ENCODE results near the gene TNFRSF4. TPM values are rescaled to one million over a fixed set of nuclear protein-coding genes. Genes with fewer than 3 reads are reported as not detected.
"Not testable (repeated sequence)": the region's sequence is repeated elsewhere in the genome, so short reads cannot be mapped to it uniquely, and the experiment has no call there.

The TNFRSF4 gene
- total and polyA plus RNA-seq, 7 experiments from 2014 or later = 0.49 to 192 (median 1.5) TPM

DNA sequence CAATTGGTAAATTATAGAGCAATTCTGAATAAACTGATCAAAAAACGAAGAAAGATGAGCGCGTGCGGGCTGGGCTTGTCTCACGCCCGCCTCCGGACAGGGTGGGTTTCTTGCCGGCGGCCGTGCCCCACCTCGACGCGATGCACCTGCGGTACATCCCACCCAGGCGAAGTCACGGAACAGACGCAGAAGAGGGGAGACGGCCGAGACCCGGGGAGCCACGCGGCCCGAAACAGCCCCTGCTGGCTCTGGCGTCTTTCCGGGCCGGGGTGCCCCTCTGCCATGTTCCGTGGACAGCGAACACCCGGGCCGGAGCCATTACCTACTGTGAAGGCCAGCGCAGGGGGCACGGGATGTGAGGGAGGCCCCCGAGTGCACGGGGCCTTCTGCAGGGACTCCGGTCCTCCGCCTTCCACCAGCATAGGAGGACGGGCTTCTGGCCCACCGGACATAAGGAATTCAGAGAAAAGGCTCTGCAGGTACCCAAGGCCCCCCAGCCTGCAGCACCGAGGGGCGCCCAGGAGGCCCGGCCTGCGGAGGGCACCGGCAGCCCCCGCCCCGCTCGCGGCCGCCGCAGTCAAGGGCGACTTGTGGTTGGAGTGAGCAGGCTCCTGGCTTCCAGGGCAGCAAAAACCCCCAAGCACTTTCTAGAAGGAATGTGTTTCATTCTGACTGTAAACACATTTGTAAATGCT is 40.2 kb upstream of the TNFRSF4 start:
- Histone ChIP-seq H3K27ac (ENCODE audit: low read depth, low read length) (no peak overlapping the region), H3K27me3 (ENCODE audit: control insufficient read depth in 2 of 2, insufficient read depth in 2 of 2, low read length in 2 of 2) (no peaks in the 10 kb centered on the region), H3K4me3 (ENCODE audit: low read length) (no peak overlapping the region), H3K4me1 (ENCODE audit: control insufficient read depth in 2 of 2, insufficient read depth in 2 of 2, low read length in 2 of 2) (peaks cover 10 to 12% of the 10 kb centered on the region in 2 donors), H3K36me3 (ENCODE audit: control insufficient read depth in 2 of 3, insufficient read depth in 3 of 3, low read length in 3 of 3) (peaks cover 0 to 42% (median 0%) of the 10 kb centered on the region in 3 experiments), H3K9me3 (ENCODE audit: control insufficient read depth in 2 of 3, low read length in 3 of 3) (no peaks in the 10 kb centered on the region)
- Mint-ChIP-seq H3K9me3 (no peaks in the 10 kb centered on the region), H3K27me3 (no peaks in the 10 kb centered on the region), H3K4me1 (peaks cover 10 to 29% (median 15%) of the 10 kb centered on the region in 7 donors), H3K4me3 (no peak overlapping the region), H3K27ac (peak overlapping the region in 1 of 9 donors; percentile 44), H3K36me3 (peaks cover 4 to 20% (median 7%) of the 10 kb centered on the region in 5 donors)
- ChIA-PET CTCF (no interaction called here), POLR2A (no interaction called here)
- no peak for ATAC-seq
- no peak for DNase-seq
- intact Hi-C loops (cut with micrococcal nuclease) = loop anchor here in 1 of 2 donors (5.0 kb wide), 1 partner anchor 53 kb away; the partner anchor contains the start of genes ACAP3 and PUSL1

DNA sequence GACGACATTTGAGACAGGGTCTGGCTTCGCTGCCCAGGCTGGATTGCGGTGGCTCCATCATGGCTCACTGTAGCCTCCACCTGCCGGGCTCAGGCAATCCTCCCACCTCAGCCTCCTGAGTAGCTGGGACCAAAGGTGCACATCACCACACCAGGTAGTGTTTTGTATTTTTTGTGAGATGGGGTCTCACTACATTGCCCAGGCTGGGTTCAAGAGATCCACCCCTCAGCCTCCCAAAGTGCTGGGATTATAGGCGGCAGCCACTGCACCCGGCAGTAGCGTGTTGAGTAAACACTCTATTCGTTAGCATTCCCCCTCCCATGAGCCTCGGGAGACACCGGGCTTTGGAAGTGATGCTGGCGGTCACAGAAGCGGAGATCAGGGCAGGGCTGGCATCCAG is 39.4 kb upstream of the TNFRSF4 start:
- no peak for DNase-seq
- Mint-ChIP-seq H3K4me3 (peak overlapping the region in 1 of 10 donors; percentile 6), H3K9me3 (no peaks in the 10 kb centered on the region), H3K27me3 (no peaks in the 10 kb centered on the region), H3K36me3 (peaks cover 4 to 20% (median 7%) of the 10 kb centered on the region in 5 donors), H3K27ac (peak overlapping the region in 4 of 9 donors; percentile 16 to 82 (median 62)), H3K4me1 (peaks cover 8 to 29% (median 15%) of the 10 kb centered on the region in 7 donors)
- H3K4me1 ChIP-seq (ENCODE audit: control insufficient read depth in 2 of 2, insufficient read depth in 2 of 2, low read length in 2 of 2) = peaks cover 10 to 12% of the 10 kb centered on the region in 2 donors
- H3K4me3 ChIP-seq (ENCODE audit: low read length) = no peak overlapping the region
- ATAC-seq = no peak
- H3K36me3 ChIP-seq (ENCODE audit: control insufficient read depth in 2 of 3, insufficient read depth in 3 of 3, low read length in 3 of 3) = peaks cover 0 to 38% (median 0%) of the 10 kb centered on the region in 3 experiments
- ChIA-PET CTCF (no interaction called here), POLR2A (no interaction called here)
- no peak overlapping the region for H3K27ac ChIP-seq (ENCODE audit: low read depth, low read length)
- intact Hi-C loops (cut with micrococcal nuclease) = loop anchor here in 1 of 2 donors (5.0 kb wide), 1 partner anchor 54 kb away; the partner anchor contains the start of genes ACAP3 and PUSL1
- H3K27me3 ChIP-seq (ENCODE audit: control insufficient read depth in 2 of 2, insufficient read depth in 2 of 2, low read length in 2 of 2) = no peaks in the 10 kb centered on the region
- no peaks in the 10 kb centered on the region for H3K9me3 ChIP-seq (ENCODE audit: control insufficient read depth in 2 of 3, low read length in 3 of 3)

DNA sequence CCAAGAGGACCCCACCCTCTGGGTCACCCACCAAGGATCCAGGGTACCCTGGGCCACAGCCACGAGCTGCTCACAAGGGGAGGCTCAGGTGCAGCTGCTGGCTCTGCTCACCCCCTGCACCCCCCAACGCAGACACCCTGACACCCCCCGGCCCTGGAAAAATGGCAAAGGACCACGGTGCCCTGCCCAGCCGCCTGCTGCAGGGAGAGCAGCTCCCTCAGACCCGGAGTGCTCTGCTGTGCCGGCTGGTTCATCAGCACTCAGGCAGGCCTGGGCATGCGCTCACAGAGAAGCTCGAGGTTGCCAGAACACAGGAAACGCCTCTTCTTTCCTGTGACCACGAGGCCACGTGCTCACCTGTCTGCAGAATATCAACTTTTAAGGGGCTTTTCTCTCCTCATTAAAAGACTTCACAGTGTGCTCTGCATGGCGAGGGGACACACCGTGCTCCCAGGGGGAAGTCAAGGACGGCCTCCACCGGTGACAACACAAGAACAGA is 36.9 kb upstream of the TNFRSF4 start:
- Histone ChIP-seq H3K27ac (ENCODE audit: low read depth, low read length) (peak overlapping the region; percentile 69), H3K9me3 (ENCODE audit: control insufficient read depth in 2 of 3, low read length in 3 of 3) (no peaks in the 10 kb centered on the region), H3K36me3 (ENCODE audit: control insufficient read depth in 2 of 3, insufficient read depth in 3 of 3, low read length in 3 of 3) (peaks cover 0 to 28% (median 0%) of the 10 kb centered on the region in 3 experiments), H3K4me1 (ENCODE audit: control insufficient read depth in 2 of 2, insufficient read depth in 2 of 2, low read length in 2 of 2) (peaks cover 10 to 12% of the 10 kb centered on the region in 2 donors), H3K4me3 (ENCODE audit: low read length) (peak overlapping the region; percentile 14), H3K27me3 (ENCODE audit: control insufficient read depth in 2 of 2, insufficient read depth in 2 of 2, low read length in 2 of 2) (no peaks in the 10 kb centered on the region)
- Mint-ChIP-seq H3K27me3 (peaks cover 0 to 3% (median 0%) of the 10 kb centered on the region in 5 donors), H3K4me1 (peaks cover 4 to 29% (median 11%) of the 10 kb centered on the region in 7 donors), H3K4me3 (peak overlapping the region; percentile 33 to 82 (median 74)), H3K27ac (peak overlapping the region; percentile 40 to 96 (median 91)), H3K36me3 (peaks cover 0 to 15% (median 6%) of the 10 kb centered on the region in 5 donors), H3K9me3 (no peaks in the 10 kb centered on the region)
- DNase-seq = peak in 8 of 9 donors; percentile 39 to 79 (median 67)
- ChIA-PET POLR2A (interaction anchor here (0.9 to 1.4 kb wide), 6 partner anchors 10 to 363 kb away, joined by 3 to 7 read pairs (median 3); partner anchors contain the start of genes B3GALT6, SDF4 and UBE2J2), CTCF (interaction anchor here (0.9 to 1.6 kb wide), 4 partner anchors 40 to 129 kb away, joined by 3 to 10 read pairs (median 4); no protein-coding TSS in a partner anchor)
- peak; percentile 95 for ATAC-seq
- intact Hi-C loops (cut with micrococcal nuclease) = loop anchor here (1.0 to 5.0 kb wide), 4 partner anchors 20 to 129 kb away; partner anchors contain the start of genes ACAP3 (in 1 of the 2), PUSL1 (in 1 of the 2) and UBE2J2 (in 1 of the 2)

DNA sequence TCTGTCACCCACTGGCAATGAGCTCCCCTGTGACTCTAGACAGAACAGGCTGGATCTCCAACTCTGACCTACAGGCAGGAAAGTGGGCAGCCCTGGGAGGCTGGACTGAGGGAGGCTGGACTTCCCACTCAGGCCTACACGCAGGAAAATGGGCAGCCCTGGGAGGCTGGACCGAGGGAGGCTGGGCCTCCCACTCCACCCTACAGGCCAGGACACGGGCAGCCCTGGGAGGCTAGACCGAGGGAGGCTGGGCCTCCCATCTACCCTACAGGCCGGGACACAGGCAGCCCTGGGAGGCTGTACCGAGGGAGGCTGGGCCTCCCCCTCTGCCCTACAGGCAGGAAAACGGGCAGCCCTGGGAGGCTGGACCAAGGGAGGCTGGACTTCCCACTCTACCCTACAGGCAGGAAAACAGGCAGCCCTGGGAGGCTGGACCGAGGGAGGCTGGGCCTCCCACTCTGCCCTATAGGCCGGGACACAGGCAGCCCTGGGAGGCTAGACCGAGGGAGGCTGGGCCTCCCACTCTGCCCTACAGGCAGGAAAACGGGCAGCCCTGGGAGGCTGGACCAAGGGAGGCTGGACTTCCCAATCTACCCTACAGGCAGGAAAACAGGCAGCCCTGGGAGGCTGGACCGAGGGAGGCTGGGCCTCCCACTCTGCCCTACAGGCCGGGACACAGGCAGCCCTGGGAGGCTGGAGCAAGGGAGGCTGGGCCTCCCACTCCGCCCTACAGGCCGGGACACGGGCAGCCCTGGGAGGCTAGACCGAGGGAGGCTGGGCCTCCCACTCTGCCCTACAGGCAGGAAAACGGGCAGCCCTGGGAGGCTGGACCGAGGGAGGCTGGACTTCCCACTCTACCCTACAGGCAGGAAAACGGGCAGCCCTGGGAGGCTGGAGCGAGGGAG is 34.3 kb upstream of the TNFRSF4 start:
- H3K4me3 ChIP-seq (ENCODE audit: low read length); ATAC-seq; intact Hi-C loops (cut with micrococcal nuclease); H3K36me3 Mint-ChIP-seq; DNase-seq; H3K9me3 ChIP-seq (ENCODE audit: control insufficient read depth in 2 of 3, low read length in 3 of 3); H3K27me3 Mint-ChIP-seq; H3K27me3 ChIP-seq (ENCODE audit: control insufficient read depth in 2 of 2, insufficient read depth in 2 of 2, low read length in 2 of 2); H3K9me3 Mint-ChIP-seq; CTCF ChIA-PET; H3K4me3 Mint-ChIP-seq; H3K27ac Mint-ChIP-seq; H3K36me3 ChIP-seq (ENCODE audit: control insufficient read depth in 2 of 3, insufficient read depth in 3 of 3, low read length in 3 of 3); H3K27ac ChIP-seq (ENCODE audit: low read depth, low read length): not testable (repeated sequence)
- POLR2A ChIA-PET = interaction anchor here (1.3 kb wide), 1 partner anchor 17 kb away, joined by 4 read pairs; no protein-coding TSS in a partner anchor
- peaks cover 10 to 12% of the 10 kb centered on the region in 2 donors for H3K4me1 ChIP-seq (ENCODE audit: control insufficient read depth in 2 of 2, insufficient read depth in 2 of 2, low read length in 2 of 2)
- H3K4me1 Mint-ChIP-seq = peaks cover 3 to 29% (median 11%) of the 10 kb centered on the region in 7 donors

DNA sequence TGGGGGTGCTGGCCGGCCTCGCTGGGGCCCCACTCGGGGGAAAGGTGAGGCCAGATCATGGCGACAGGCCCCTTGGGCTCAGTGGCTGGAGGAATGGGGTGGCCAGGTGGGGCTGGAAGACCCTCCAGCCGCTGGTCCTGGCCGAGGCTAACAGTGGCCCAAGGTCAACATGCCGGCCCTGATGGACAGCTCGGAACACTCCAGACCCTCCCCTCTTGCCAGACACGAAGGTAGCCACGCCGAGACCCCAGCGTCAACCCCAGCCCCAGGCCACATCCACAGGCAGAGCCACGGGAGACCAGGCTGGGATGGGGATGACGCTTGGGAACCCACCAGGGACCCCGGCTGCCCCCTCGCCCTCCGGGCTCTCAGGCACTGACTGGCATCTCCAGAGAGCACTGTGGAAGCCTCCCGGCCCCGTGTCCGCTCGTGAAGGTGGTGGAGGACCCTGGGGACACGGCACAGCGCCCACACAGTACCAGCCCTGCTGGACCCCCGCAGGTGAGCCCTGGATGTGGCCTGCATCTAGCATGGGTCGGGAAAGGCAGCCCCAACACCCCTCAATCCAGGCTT is 33.5 kb upstream of the TNFRSF4 start:
- POLR2A ChIA-PET = interaction anchor here (0.6 to 1.3 kb wide), 2 partner anchors 16 to 29 kb away, joined by 4 to 5 read pairs; no protein-coding TSS in a partner anchor
- DNase-seq (no peak), ATAC-seq (no peak)
- H3K27me3 Mint-ChIP-seq = peaks cover 0 to 4% (median 0%) of the 10 kb centered on the region in 5 donors
- no peaks in the 10 kb centered on the region for H3K27me3 ChIP-seq (ENCODE audit: control insufficient read depth in 2 of 2, insufficient read depth in 2 of 2, low read length in 2 of 2)
- no peak overlapping the region for H3K4me3 Mint-ChIP-seq
- no peaks in the 10 kb centered on the region for H3K9me3 ChIP-seq (ENCODE audit: control insufficient read depth in 2 of 3, low read length in 3 of 3)
- CTCF ChIA-PET = no interaction called here
- H3K4me1 Mint-ChIP-seq = peaks cover 0 to 21% (median 11%) of the 10 kb centered on the region in 7 donors
- no peak overlapping the region for H3K27ac ChIP-seq (ENCODE audit: low read depth, low read length)
- H3K36me3 Mint-ChIP-seq = no peaks in the 10 kb centered on the region
- no peak overlapping the region for H3K27ac Mint-ChIP-seq
- no peaks in the 10 kb centered on the region for H3K36me3 ChIP-seq (ENCODE audit: control insufficient read depth in 2 of 3, insufficient read depth in 3 of 3, low read length in 3 of 3)
- H3K4me3 ChIP-seq (ENCODE audit: low read length) = no peak overlapping the region
- intact Hi-C loops (cut with micrococcal nuclease) = no loop called here
- H3K9me3 Mint-ChIP-seq = no peaks in the 10 kb centered on the region
- peaks cover 10 to 12% of the 10 kb centered on the region in 2 donors for H3K4me1 ChIP-seq (ENCODE audit: control insufficient read depth in 2 of 2, insufficient read depth in 2 of 2, low read length in 2 of 2)

Measured in naive thymus-derived CD4-positive, alpha-beta T cell (primary cell).